Measurements from ENCODE around the gene MANBA.

DNA sequence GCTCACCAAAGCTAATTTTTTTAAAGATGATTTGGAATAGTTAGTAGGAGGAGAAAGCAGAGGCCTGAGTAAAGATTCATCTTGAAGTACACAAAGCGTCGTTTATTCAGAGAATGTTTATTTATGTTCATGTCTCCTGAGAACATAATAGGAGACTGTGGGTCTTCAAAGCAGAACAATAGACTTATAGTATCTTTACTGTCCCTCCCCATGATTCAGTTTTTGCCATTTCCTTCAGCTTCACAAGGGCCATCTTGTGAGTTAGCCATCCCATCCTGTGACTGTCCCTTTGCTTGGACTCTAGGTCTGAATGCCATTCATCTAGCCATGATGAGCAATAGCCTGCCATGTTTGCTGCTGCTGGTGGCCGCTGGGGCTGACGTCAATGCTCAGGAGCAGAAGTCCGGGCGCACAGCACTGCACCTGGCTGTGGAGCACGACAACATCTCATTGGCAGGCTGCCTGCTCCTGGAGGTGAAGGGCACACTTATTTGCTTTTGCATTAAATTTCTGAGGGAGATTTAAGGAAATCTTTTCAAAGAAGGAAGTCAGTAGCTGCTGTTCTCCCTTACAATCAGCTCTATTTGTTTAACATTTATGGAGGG, 153.8 kb downstream of the MANBA start:
- TF ChIP-seq POLR2A (IDR thresholded peaks at IDR 0.05; ENCODE audit: low read length), result no peak
- TF ChIP-seq GATA1 (IDR thresholded peaks at IDR 0.05; ENCODE audit: low read depth, low read length), result no peak
